K562 (cell line): Measurements from ENCODE around the gene MYO3B. TPM values are rescaled to one million over a fixed set of nuclear protein-coding genes. Genes with fewer than 3 reads are reported as not detected.

Source experiments
- ATAC-seq: fragments of 200-7000 bp; cut with Tn5 transposase; 3 replicates; pipeline ENCODE4 v1.9.1; 2020; ENCODE audit warnings: moderate library complexity
- BruUV-seq: library from RNA; stranded (reverse); fragments of 400-500 nt; replicated peaks from 2 replicates; lab custom pipeline; 2021; lab: Mats Ljungman, UMichigan
- CTCF ChIA-PET: fragments of 300-600 bp; formaldehyde crosslinking; extraction: SDS; loops from one replicate; lab custom pipeline; 2021; ENCODE audit warnings: low intra/inter-chr PET ratio; lab: Yijun Ruan, JAX
- POLR2A ChIA-PET: fragments of 300-600, 350-650 bp; sonication (Branson Sonifier 250); formaldehyde crosslinking; extraction: SDS; loops from one replicate; lab custom pipeline; 2021; ENCODE audit warnings: antibody characterized with exemption, inconsistent platforms; lab: Yijun Ruan, JAX
- DNase-seq, 4 experiments: peaks; one replicate each; pipeline versions ENCODE4 v3.0.0 to v3.0.0-alpha.2; 2011 to 2018; ENCODE audit warnings: low spot score in 3 of 4, mixed read lengths in 3 of 4; ENCODE audit errors: extremely low read depth in 1 of 4
- FAIRE-seq: peaks from 2 replicates; lab custom pipeline; 2011; peaks lifted over from hg19 to GRCh38; lab: Jason Lieb, UNC
- H2AFZ ChIP-seq: 2 replicates; pipeline ENCODE4 v1.6.0; 2011; ENCODE audit warnings: low read depth, low read length, control low read depth, inconsistent platforms
- H3K27ac ChIP-seq: fragments of 200-600 bp; 3 replicates; pipeline ENCODE4 v1.8.0; 2011; ENCODE audit warnings: low read depth, mild to moderate bottlenecking, control low read depth, inconsistent platforms, low read length, moderate library complexity, mixed read lengths; ENCODE audit errors: extremely low read depth
- H3K27me3 ChIP-seq, 2 experiments: fragments of 300-600 bp in 1 of 2; 2 replicates in 1 of 2; 3 replicates in 1 of 2; pipeline versions ENCODE4 v1.6.0 to v1.8.0; 2011; ENCODE audit warnings: inconsistent platforms in 2 of 2, low read length in 2 of 2, mild to moderate bottlenecking in 1 of 2, mixed read lengths in 1 of 2, moderate library complexity in 1 of 2; ENCODE audit not compliant: control insufficient read depth in 2 of 2, insufficient read depth in 2 of 2
- H3K36me3 ChIP-seq: fragments of 300-600 bp; 3 replicates; pipeline ENCODE4 v1.8.0; 2011; ENCODE audit warnings: mild to moderate bottlenecking, low read length, inconsistent platforms; ENCODE audit not compliant: control insufficient read depth, insufficient read depth
- H3K4me1 ChIP-seq, 2 experiments: fragments of 200-600 bp in 1 of 2; replicated peaks in 1 of 2; 2 replicates in 1 of 2; 3 replicates in 1 of 2; pipeline versions ENCODE4 v1.5.1 to v1.8.0; 2011; ENCODE audit warnings: inconsistent platforms in 2 of 2, low read length in 2 of 2, mild to moderate bottlenecking in 1 of 2, mixed read lengths in 1 of 2, moderate library complexity in 1 of 2; ENCODE audit not compliant: control insufficient read depth in 2 of 2, insufficient read depth in 2 of 2
- H3K4me2 ChIP-seq: 2 replicates; pipeline ENCODE4 v1.6.1; 2011; ENCODE audit warnings: low read length, control low read depth, inconsistent platforms, mixed read lengths; ENCODE audit not compliant: insufficient read depth
- H3K4me3 ChIP-seq: fragments of 200-600 bp; sonication (generic), shearing (Covaris generic); 2 replicates; pipeline ENCODE4 v1.5.1; 2016; ENCODE audit warnings: control low read depth, inconsistent platforms
- H3K79me2 ChIP-seq: fragments of 200-600 bp; 3 replicates; pipeline ENCODE4 v1.8.0; 2011; ENCODE audit warnings: low read length, inconsistent platforms; ENCODE audit not compliant: control insufficient read depth, insufficient read depth
- H3K9ac ChIP-seq, 2 experiments: 2 replicates each; pipeline versions ENCODE4 v1.6.0 to v1.6.1; 2011; ENCODE audit warnings: low read depth in 2 of 2, low read length in 2 of 2, control low read depth in 1 of 2, inconsistent platforms in 1 of 2, mild to moderate bottlenecking in 1 of 2, mixed read lengths in 1 of 2; ENCODE audit not compliant: insufficient read depth in 1 of 2
- H3K9me1 ChIP-seq: one replicate; pipeline ENCODE4 v1.6.0; 2011; ENCODE audit warnings: inconsistent platforms, mild to moderate bottlenecking, low read length, moderate library complexity; ENCODE audit not compliant: control insufficient read depth, insufficient read depth
- H3K9me3 ChIP-seq: replicated peaks from 2 replicates; pipeline ENCODE4 v1.5.1; 2011; ENCODE audit warnings: low read depth, low read length, inconsistent platforms; ENCODE audit not compliant: control insufficient read depth, insufficient read depth
- H4K20me1 ChIP-seq: replicated peaks from 2 replicates; pipeline ENCODE4 v1.6.1; 2011; ENCODE audit warnings: low read length, inconsistent platforms, mixed read lengths; ENCODE audit not compliant: control insufficient read depth, insufficient read depth
- C11orf30 ChIP-seq: fragments of 450-650 bp; IDR thresholded peaks from 2 replicates; pipeline ENCODE4 v1.6.1; 2016; ENCODE audit warnings: low read depth, mild to moderate bottlenecking
- HDAC2 ChIP-seq: fragments of 450-650 bp; IDR thresholded peaks from 2 replicates; pipeline ENCODE4 v1.6.1; 2016; ENCODE audit warnings: mild to moderate bottlenecking
- MAFF ChIP-seq: IDR thresholded peaks from 2 replicates; pipeline ENCODE4 v1.6.1; 2012; ENCODE audit warnings: low read length, improper control_type of control experiment
- MAFG ChIP-seq: fragments of 450-650 bp; conservative IDR thresholded peaks from 2 replicates; pipeline ENCODE4 v1.6.1; 2016; ENCODE audit warnings: missing genetic modification characterization, missing compliant biosample characterization
- MAFK ChIP-seq: IDR thresholded peaks from 2 replicates; pipeline ENCODE4 v1.6.1; 2011; ENCODE audit warnings: low read length, improper control_type of control experiment
- NBN ChIP-seq: fragments of 450-650 bp; IDR thresholded peaks from 2 replicates; pipeline ENCODE4 v1.6.1; 2016; ENCODE audit warnings: low read depth, mild to moderate bottlenecking
- RCOR1 ChIP-seq, 2 experiments: IDR thresholded peaks; 2 replicates each; pipeline ENCODE4 v1.6.1; 2012; ENCODE audit warnings: low read depth in 2 of 2, low read length in 2 of 2, borderline replicate concordance in 1 of 2, improper control_type of control experiment in 1 of 2
- SIN3A ChIP-seq, 2 experiments: fragments of 150-350 bp in 1 of 2; IDR thresholded peaks; 2 replicates each; pipeline ENCODE4 v1.6.1; 2011 to 2016; ENCODE audit warnings: borderline replicate concordance in 2 of 2, low read depth in 2 of 2, low read length in 2 of 2, mild to moderate bottlenecking in 2 of 2, moderate library complexity in 2 of 2; ENCODE audit not compliant: control insufficient read depth in 1 of 2
- ZNF316 ChIP-seq: fragments of 450-650 bp; IDR thresholded peaks from 2 replicates; pipeline ENCODE4 v1.6.1; 2016
- WGBS: fragments of 100-300 bp; shearing (Covaris generic); methylation state at CpG from one replicate; pipeline ENCODE4 v1.1.6; 2016; ENCODE audit warnings: low coverage, mixed read lengths; ENCODE audit not compliant: insufficient coverage; ENCODE audit errors: missing lambda C conversion rate; 5-methylcytosine and 5-hydroxymethylcytosine counted together
- in situ Hi-C: fragments of 300-500 bp; cut with MboI; formaldehyde crosslinking; loops from 4 replicates; pipeline ENCODE4 v1.15.0; 2018; ENCODE audit warnings: inconsistent platforms, mixed read lengths
- intact Hi-C: fragments of 100-400 bp; cut with micrococcal nuclease; formaldehyde crosslinking; loops from 2 replicates; pipeline ENCODE4 v1.14.2; 2022
- polyA plus RNA-seq, 8 experiments: library from polyadenylated mRNA; depleted of rRNA in 4 of 8; stranded (reverse) in 5 of 8; unstranded in 3 of 8; fragments of >200 nt; fragmentation: Nextera tagmentation in 2 of 8; fragmentation: Illumina TruSeq in 1 of 8; extraction: Ambion mirVana in 2 of 8; extraction: Trizol in 1 of 8; gene quantifications; 2 replicates each; pipeline versions ENCODE4 v1.2.1 to v1.2.3, GENCODE V29; 2011 to 2014; ENCODE audit warnings: inconsistent platforms in 1 of 8, missing spikeins in 1 of 8
- total RNA-seq, 7 experiments: library from RNA; depleted of rRNA in 6 of 7; stranded (reverse); fragments of >200 nt in 6 of 7; fragmentation: Illumina TruSeq in 2 of 7; extraction: Trizol in 2 of 7; gene quantifications; 2 replicates each; pipeline versions ENCODE4 v1.2.1 to v1.2.3, GENCODE V29; 2011 to 2021; ENCODE audit warnings: low replicate concordance in 1 of 7
- TF ChIP-seq, protein P1 (sequence below): sonication (generic); formaldehyde crosslinking; IDR thresholded peaks from 2 replicates; pipeline ENCODE4 v1.8.1; 2022; ENCODE audit warnings: missing genetic modification reagents

Gene MYO3B
- total and polyA plus RNA-seq, 9 of the 15 experiments (the other 6 are each of a cell fraction or from before 2014, with no cell fraction given): 2.7 to 6.5 (median 3.6) TPM

DNA sequence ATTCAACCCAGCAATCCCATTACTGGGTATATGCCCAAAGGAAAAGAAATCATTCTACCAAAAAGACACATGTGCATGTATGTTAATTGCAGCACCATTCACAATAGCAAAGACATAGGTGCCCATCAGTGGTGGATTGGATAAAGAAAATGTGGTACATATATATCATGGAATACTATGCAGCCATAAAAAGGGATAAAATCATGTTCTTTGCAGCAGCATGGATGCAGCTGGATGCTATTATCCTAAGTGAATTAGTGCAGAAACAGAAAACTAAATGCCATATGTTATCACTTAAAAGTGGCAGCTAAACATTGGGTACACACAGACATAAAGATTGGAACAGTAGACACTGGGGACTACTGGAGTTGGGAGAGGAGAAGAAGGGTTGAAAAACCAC lies 82.2 kb downstream of the MYO3B start (continued):
- peak; percentile 68; the same call in 1 of the 2 replicates for TF ChIP-seq HDAC2
- TF ChIP-seq RCOR1 (IDR thresholded peaks at IDR 0.05; ENCODE audit: borderline replicate concordance in 1 of 2, low read depth in 2 of 2, low read length in 2 of 2): 0 out of 4 replicates have a peak, but pooled peaks of 1 of the 2 experiments have one; percentile 25
- TF ChIP-seq SIN3A (IDR thresholded peaks at IDR 0.05; ENCODE audit: borderline replicate concordance in 2 of 2, control insufficient read depth in 1 of 2, low read depth in 2 of 2, low read length in 2 of 2): no peak
- TF ChIP-seq NBN: no peak

DNA sequence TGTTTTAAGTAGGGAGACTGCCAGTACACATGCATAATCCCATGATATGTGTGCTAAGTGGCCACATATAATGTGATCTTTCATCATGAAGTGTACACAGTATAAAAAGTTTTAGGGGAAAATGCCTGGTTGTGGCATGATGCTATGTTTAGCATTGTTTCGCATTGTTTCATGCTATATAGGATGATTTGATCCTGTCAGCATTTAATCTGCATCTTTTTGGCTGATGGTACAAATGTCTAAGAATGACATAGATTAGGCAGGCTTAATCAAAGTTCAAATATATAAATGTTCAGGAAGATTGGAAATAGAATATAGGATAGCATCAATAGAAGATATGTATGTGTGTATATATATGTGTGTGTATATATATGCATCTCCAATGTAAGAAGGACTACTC lies 83.6 kb downstream of the MYO3B start:
- no peak overlapping the region for H3K4me3 ChIP-seq
- intact Hi-C loops: no loop called here
- H3K4me1 ChIP-seq: peaks cover 26 to 46% of the 10 kb centered on the region in 2 experiments
- ATAC-seq (no peak), DNase-seq (no peak), FAIRE-seq (no peak)
- no peak overlapping the region for H3K27ac ChIP-seq
- ChIA-PET POLR2A (interaction anchor here (1.1 to 2.1 kb wide), 3 partner anchors 10 to 19 kb away, joined by 3 to 7 read pairs (median 5); no protein-coding TSS in a partner anchor), CTCF (no interaction called here)
- H3K9me3 ChIP-seq: no peaks in the 10 kb centered on the region; the same call in 1 of the 2 replicates
- peak; percentile 75 for TF ChIP-seq ZNF316
- peak; percentile 39; the same call in 1 of the 2 replicates for TF ChIP-seq MAFG (tag)
- TF ChIP-seq, protein P1, sequence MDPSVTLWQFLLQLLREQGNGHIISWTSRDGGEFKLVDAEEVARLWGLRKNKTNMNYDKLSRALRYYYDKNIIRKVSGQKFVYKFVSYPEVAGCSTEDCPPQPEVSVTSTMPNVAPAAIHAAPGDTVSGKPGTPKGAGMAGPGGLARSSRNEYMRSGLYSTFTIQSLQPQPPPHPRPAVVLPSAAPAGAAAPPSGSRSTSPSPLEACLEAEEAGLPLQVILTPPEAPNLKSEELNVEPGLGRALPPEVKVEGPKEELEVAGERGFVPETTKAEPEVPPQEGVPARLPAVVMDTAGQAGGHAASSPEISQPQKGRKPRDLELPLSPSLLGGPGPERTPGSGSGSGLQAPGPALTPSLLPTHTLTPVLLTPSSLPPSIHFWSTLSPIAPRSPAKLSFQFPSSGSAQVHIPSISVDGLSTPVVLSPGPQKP: no peak
- peak; percentile 41; the same call in 1 of the 2 replicates for TF ChIP-seq MAFF
- TF ChIP-seq MAFK: peak; percentile 41; the same call in 1 of the 2 replicates
- TF ChIP-seq C11orf30: peak; percentile 58
- H3K79me2 ChIP-seq: no peaks in the 10 kb centered on the region
- no peak overlapping the region for H3K9ac ChIP-seq
- H3K4me2 ChIP-seq: no peak overlapping the region
- no peak overlapping the region for H2AFZ ChIP-seq
- H4K20me1 ChIP-seq: no peaks in the 10 kb centered on the region
- 85% methylated on average over 1 of the region's 1 CpG for WGBS
- no peaks in the 10 kb centered on the region for H3K36me3 ChIP-seq
- no TSS peak for BruUV-seq
- in situ Hi-C loops: no loop called here
- no peaks in the 10 kb centered on the region for H3K27me3 ChIP-seq
- H3K9me1 ChIP-seq: no peaks in the 10 kb centered on the region
